Mammary epithelial cell (primary cell): ENCODE data around the gene RNMT.

Experiments
- CTCF ChIP-seq, 2 donors: IDR thresholded peaks in 1 of 2; conservative IDR thresholded peaks in 1 of 2; 2 replicates each; pipeline ENCODE4 v1.5.1; 2011 to 2012; ENCODE audit warnings: inconsistent platforms in 2 of 2, low read length in 2 of 2, mild to moderate bottlenecking in 2 of 2, control low read depth in 1 of 2, low read depth in 1 of 2; ENCODE audit not compliant: insufficient read depth in 1 of 2; ENCODE audit errors: extremely low read depth in 1 of 2
- EZH2 ChIP-seq: IDR thresholded peaks from 2 replicates; pipeline ENCODE4 v1.6.1; 2012; ENCODE audit warnings: low read length, inconsistent platforms, borderline replicate concordance

DNA sequence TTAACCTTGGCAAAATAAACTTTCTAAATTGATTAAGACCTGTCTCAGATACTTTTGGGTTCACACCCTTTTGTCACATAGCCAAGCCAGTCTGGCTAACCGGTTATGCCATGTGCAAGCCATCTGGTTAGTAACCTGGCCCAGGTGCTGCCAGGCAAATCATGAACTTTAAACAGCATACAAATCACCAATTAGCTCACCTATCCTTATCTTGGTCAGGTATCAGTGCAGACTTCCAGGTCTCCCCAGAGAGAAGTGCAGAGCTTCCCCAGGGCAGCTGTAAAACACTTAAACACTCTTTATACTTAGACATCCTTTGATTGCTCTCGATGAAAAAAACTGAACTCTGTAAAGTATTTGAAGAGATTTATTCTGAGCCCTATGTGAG lies 82.6 kb downstream of the RNMT start:
- no peak for TF ChIP-seq CTCF (conservative IDR thresholded peaks at IDR 0.05 in 1 of 2, IDR thresholded peaks at IDR 0.05 in 1 of 2; ENCODE audit: extremely low read depth in 1 of 2, insufficient read depth in 1 of 2, low read depth in 1 of 2, low read length in 2 of 2)
- no peak for TF ChIP-seq EZH2
